Right lobe of liver (tissue), 4 donors: Measurements from ENCODE around the gene TATDN2.

Source experiments
- POLR2A ChIP-seq: fragments of 450-650 bp; IDR thresholded peaks from one replicate; pipeline ENCODE4 v1.6.1; 2017; ENCODE audit warnings: antibody characterized with exemption, mild to moderate bottlenecking
- TF ChIP-seq, protein P1 (sequence below), 4 donors: fragments of 200-600 bp in 3 of 4; fragments of 450-650 bp in 1 of 4; IDR thresholded peaks; one replicate each; pipeline versions ENCODE4 v1.5.1 to v1.8.0; 2016 to 2022; ENCODE audit warnings: antibody characterized with exemption in 4 of 4, mild to moderate bottlenecking in 2 of 4
- donor health status: DM: no; HTN: no; CAD: no.
- donor health status: DM: no; HTN: no; CAD: no.
- donor health status: DM: no; HTN: yes; CAD: no.

GRCh38 chr3:10321630-10322351 is 73.5 kb downstream of the TATDN2 start:
- TF ChIP-seq, protein P1, sequence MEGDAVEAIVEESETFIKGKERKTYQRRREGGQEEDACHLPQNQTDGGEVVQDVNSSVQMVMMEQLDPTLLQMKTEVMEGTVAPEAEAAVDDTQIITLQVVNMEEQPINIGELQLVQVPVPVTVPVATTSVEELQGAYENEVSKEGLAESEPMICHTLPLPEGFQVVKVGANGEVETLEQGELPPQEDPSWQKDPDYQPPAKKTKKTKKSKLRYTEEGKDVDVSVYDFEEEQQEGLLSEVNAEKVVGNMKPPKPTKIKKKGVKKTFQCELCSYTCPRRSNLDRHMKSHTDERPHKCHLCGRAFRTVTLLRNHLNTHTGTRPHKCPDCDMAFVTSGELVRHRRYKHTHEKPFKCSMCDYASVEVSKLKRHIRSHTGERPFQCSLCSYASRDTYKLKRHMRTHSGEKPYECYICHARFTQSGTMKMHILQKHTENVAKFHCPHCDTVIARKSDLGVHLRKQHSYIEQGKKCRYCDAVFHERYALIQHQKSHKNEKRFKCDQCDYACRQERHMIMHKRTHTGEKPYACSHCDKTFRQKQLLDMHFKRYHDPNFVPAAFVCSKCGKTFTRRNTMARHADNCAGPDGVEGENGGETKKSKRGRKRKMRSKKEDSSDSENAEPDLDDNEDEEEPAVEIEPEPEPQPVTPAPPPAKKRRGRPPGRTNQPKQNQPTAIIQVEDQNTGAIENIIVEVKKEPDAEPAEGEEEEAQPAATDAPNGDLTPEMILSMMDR (IDR thresholded peaks at IDR 0.05) = no peak
- TF ChIP-seq POLR2A = no peak
